Esophagus squamous epithelium (tissue), 4 donors: ENCODE results near the gene ARHGAP12.

Source experiments
- CTCF ChIP-seq, 6 experiments: fragments of 450-650 bp in 4 of 6; fragments of 200-600 bp in 2 of 6; sonication (generic) in 2 of 6; IDR thresholded peaks; one replicate each; pipeline ENCODE4 v1.5.1; 2016 to 2019; ENCODE audit warnings: antibody characterized with exemption in 6 of 6, mild to moderate bottlenecking in 4 of 6, moderate library complexity in 4 of 6
- POLR2A ChIP-seq, 4 donors: fragments of 450-650 bp; IDR thresholded peaks; one replicate each; pipeline ENCODE4 v1.6.1; 2017; ENCODE audit warnings: antibody characterized with exemption in 4 of 4, mild to moderate bottlenecking in 4 of 4, moderate library complexity in 3 of 4

- TF ChIP-seq CTCF (IDR thresholded peaks at IDR 0.05): peak in 1 of 6 experiments; percentile 17
- peak in 3 of 4 donors; percentile 77 to 97 (median 86) for TF ChIP-seq POLR2A (IDR thresholded peaks at IDR 0.05)
Measured at GRCh38 chr10:31928549-31929260, at the start of gene ARHGAP12.
